H1 (cell line): ENCODE results near the gene FADS6. TPM values are rescaled to one million over a fixed set of nuclear protein-coding genes. Genes with fewer than 3 reads are reported as not detected.

ENCODE experiments used
- GTF2F1 ChIP-seq: IDR thresholded peaks from 2 replicates; pipeline ENCODE4 v1.6.1; 2012; ENCODE audit warnings: low read depth, low read length, improper control_type of control experiment, borderline replicate concordance
- POLR2AphosphoS5 ChIP-seq: IDR thresholded peaks from 2 replicates; pipeline ENCODE4 v1.6.1; 2011; ENCODE audit warnings: low read depth, low read length
- ZNF274 ChIP-seq: IDR thresholded peaks from 2 replicates; pipeline ENCODE4 v1.7.0; 2012; ENCODE audit warnings: low read length, borderline replicate concordance; ENCODE audit errors: extremely low read depth
- polyA plus RNA-seq, 7 experiments: library from polyadenylated mRNA; depleted of rRNA in 3 of 7; stranded (reverse) in 5 of 7; unstranded in 2 of 7; fragments of >200 nt in 5 of 7; fragments of 200-250 nt in 2 of 7; gene quantifications; 1 replicate in 5 of 7; 2 replicates in 1 of 7; 4 replicates in 1 of 7; pipeline versions ENCODE4 v1.2.1 to v1.2.3, GENCODE V29; 2011 to 2013; ENCODE audit warnings: missing spikeins in 2 of 7, mixed read lengths in 2 of 7
- total RNA-seq: library from RNA; stranded (reverse); fragmentation: NEBNext Ultra II Directional; extraction: Animal tissue kit (Norgen Biotek cat#: 25700); gene quantifications from 2 replicates; pipeline ENCODE4 v1.2.1, GENCODE V29; 2021

FADS6 gene
- total and polyA plus RNA-seq, 2 of the 8 experiments (the other 6 are each of a cell fraction or from before 2014, with no cell fraction given) = 0.56 to 2.5 TPM

- TF ChIP-seq ZNF274 (no peak), POLR2AphosphoS5 (no peak), GTF2F1 (no peak)
Measured at GRCh38 chr17:74853048-74853397, 40.4 kb downstream of the FADS6 start (continued).
